GM23338 (cell line): Measurements from ENCODE around the gene CITED4. TPM values are rescaled to one million over a fixed set of nuclear protein-coding genes. Genes with fewer than 3 reads are reported as not detected.

Source experiments
- ATAC-seq: fragments of 200-7000 bp; cut with Tn5 transposase; 3 replicates; pipeline ENCODE4 v1.9.1; 2020
- DNase-seq: peaks from one replicate; pipeline ENCODE4 v3.0.0-alpha.2; 2015; ENCODE audit warnings: low spot score
- H2AFZ ChIP-seq: fragments of 200-600 bp; sonication (generic); 2 replicates; pipeline ENCODE4 v1.8.0; 2016; ENCODE audit warnings: antibody characterized with exemption, mild to moderate bottlenecking, moderate library complexity
- H3F3A ChIP-seq: fragments of 200-600 bp; sonication (generic); replicated peaks from 2 replicates; pipeline ENCODE4 v1.8.0; 2017; ENCODE audit warnings: antibody characterized with exemption, mixed run types, low read depth
- H3K27ac ChIP-seq: fragments of 200-600 bp; sonication (generic); 2 replicates; pipeline ENCODE4 v1.6.1; 2016; ENCODE audit warnings: low read depth
- H3K27me3 ChIP-seq: fragments of 200-600 bp; sonication (generic); 2 replicates; pipeline ENCODE4 v1.8.0; 2016; ENCODE audit warnings: mild to moderate bottlenecking, mixed run types, moderate library complexity; ENCODE audit not compliant: insufficient read depth
- H3K36me3 ChIP-seq: fragments of 200-600 bp; sonication (generic); 2 replicates; pipeline ENCODE4 v1.8.0; 2016; ENCODE audit warnings: mild to moderate bottlenecking; ENCODE audit not compliant: insufficient read depth
- H3K4me1 ChIP-seq: fragments of 200-600 bp; sonication (generic); 2 replicates; pipeline ENCODE4 v1.8.0; 2016; ENCODE audit warnings: mild to moderate bottlenecking, moderate library complexity; ENCODE audit not compliant: insufficient read depth
- H3K4me2 ChIP-seq: fragments of 200-600 bp; sonication (generic); 2 replicates; pipeline ENCODE4 v1.7.1; 2017; ENCODE audit warnings: mixed run types
- H3K4me3 ChIP-seq: fragments of 200-600 bp; sonication (generic); 2 replicates; pipeline ENCODE4 v1.6.1; 2016; ENCODE audit warnings: mixed run types
- H3K79me2 ChIP-seq: fragments of 200-600 bp; sonication (generic); replicated peaks from 2 replicates; pipeline ENCODE4 v1.8.0; 2017; ENCODE audit warnings: mild to moderate bottlenecking; ENCODE audit not compliant: insufficient read depth
- H3K9me2 ChIP-seq: fragments of 200-600 bp; sonication (generic); 2 replicates; pipeline ENCODE4 v1.8.0; 2017; ENCODE audit not compliant: insufficient read depth
- H4K20me1 ChIP-seq: fragments of 200-600 bp; sonication (generic); replicated peaks from 2 replicates; pipeline ENCODE4 v1.8.0; 2017; ENCODE audit warnings: mild to moderate bottlenecking; ENCODE audit not compliant: insufficient read depth
- H3K27ac Mint-ChIP-seq: 2 replicates; pipeline ENCODE4 v1.8.0; 2020; ENCODE audit warnings: inconsistent platforms, mild to moderate bottlenecking, moderate library complexity, mixed read lengths
- H3K27me3 Mint-ChIP-seq: 3 replicates; pipeline ENCODE4 v1.8.0; 2022; ENCODE audit warnings: low read depth, mild to moderate bottlenecking, moderate library complexity, mixed read lengths, inconsistent platforms; ENCODE audit not compliant: insufficient read depth, poor library complexity
- H3K36me3 Mint-ChIP-seq: 3 replicates; pipeline ENCODE4 v1.8.0; 2021; ENCODE audit warnings: low read depth, mild to moderate bottlenecking, inconsistent platforms, moderate library complexity, mixed read lengths
- H3K4me1 Mint-ChIP-seq: 3 replicates; pipeline ENCODE4 v1.8.0; 2020; ENCODE audit warnings: mild to moderate bottlenecking, inconsistent platforms, mixed read lengths
- H3K4me3 Mint-ChIP-seq: 3 replicates; pipeline ENCODE4 v1.8.0; 2021; ENCODE audit warnings: moderate library complexity, mild to moderate bottlenecking, inconsistent platforms, mixed read lengths
- H3K9me3 Mint-ChIP-seq: 3 replicates; pipeline ENCODE4 v1.8.0; 2020; ENCODE audit warnings: moderate library complexity, mild to moderate bottlenecking, inconsistent platforms, mixed read lengths
- CREB1 ChIP-seq: fragments of 250-450 bp; sonication (Bioruptor Pico); IDR thresholded peaks from 2 replicates; pipeline ENCODE4 v1.5.0; 2020; ENCODE audit warnings: low read depth, mild to moderate bottlenecking, moderate library complexity
- CTCF ChIP-seq, 2 experiments: fragments of 200-600 bp in 1 of 2; sonication (generic) in 1 of 2; conservative IDR thresholded peaks; 2 replicates each; pipeline versions ENCODE4 v1.5.1 to v1.6.1; 2016 to 2017; ENCODE audit warnings: antibody characterized with exemption in 2 of 2, low read depth in 2 of 2, mild to moderate bottlenecking in 2 of 2, moderate library complexity in 1 of 2
- EZH2 ChIP-seq: fragments of 200-600 bp; sonication (generic); IDR thresholded peaks from one replicate; pipeline ENCODE4 v1.8.0; 2017; ENCODE audit warnings: antibody characterized with exemption, mild to moderate bottlenecking, low read depth; ENCODE audit not compliant: unreplicated experiment
- EZH2phosphoT487 ChIP-seq: fragments of 200-600 bp; sonication (generic); IDR thresholded peaks from one replicate; pipeline ENCODE4 v1.8.1; 2018; ENCODE audit warnings: antibody characterized with exemption; ENCODE audit not compliant: unreplicated experiment
- ZNF114 ChIP-seq: fragments of 250-450 bp; sonication (Bioruptor Pico); IDR thresholded peaks from 2 replicates; pipeline ENCODE4 v1.5.0; 2020; ENCODE audit warnings: mild to moderate bottlenecking, moderate library complexity
- ZNF462 ChIP-seq: fragments of 250-450 bp; sonication (Bioruptor Pico); IDR thresholded peaks from 2 replicates; pipeline ENCODE4 v1.5.0; 2020; ENCODE audit warnings: mild to moderate bottlenecking, moderate library complexity
- polyA plus RNA-seq: library from polyadenylated mRNA; unstranded; fragments of >200 nt; fragmentation: Nextera tagmentation; extraction: Ambion mirVana; gene quantifications from 2 replicates; pipeline ENCODE4 v1.2.1, GENCODE V29; 2016
- total RNA-seq: library from RNA; depleted of rRNA; stranded (reverse); fragments of >200 nt; shearing (Covaris generic); gene quantifications from 2 replicates; pipeline ENCODE4 v1.2.3, GENCODE V29; 2014

CITED4 gene
- total and polyA plus RNA-seq, 2 experiments from 2014 or later = 2.9 to 18.7 TPM

GRCh38 chr1:40870135-40870728, 8.1 kb upstream of the CITED4 start:
- H3K4me1 Mint-ChIP-seq = peaks cover 2% of the 10 kb centered on the region; the same call in 1 of the 3 replicates
- H2AFZ ChIP-seq = no peak overlapping the region
- H3K27me3 Mint-ChIP-seq = peaks cover 6% of the 10 kb centered on the region
- no peaks in the 10 kb centered on the region for H3K4me1 ChIP-seq
- H3K36me3 Mint-ChIP-seq = no peaks in the 10 kb centered on the region
- H3K27ac ChIP-seq = no peak overlapping the region
- no peak overlapping the region for H3K4me3 Mint-ChIP-seq
- no peaks in the 10 kb centered on the region for H3F3A ChIP-seq
- no peak for DNase-seq
- H3K4me3 ChIP-seq = no peak overlapping the region
- no peak for ATAC-seq
- H3K4me2 ChIP-seq = no peak overlapping the region
- TF ChIP-seq CTCF (conservative IDR thresholded peaks at IDR 0.05; ENCODE audit: low read depth in 2 of 2) (no peak), EZH2 (no peak), EZH2phosphoT487 (no peak), ZNF462 (CRISPR knock-in tag) (no peak), ZNF114 (no peak), CREB1 (CRISPR knock-in tag) (no peak)
- H3K9me3 Mint-ChIP-seq = peaks cover 3% of the 10 kb centered on the region; the same call in 2 of the 3 replicates
- no peaks in the 10 kb centered on the region for H3K79me2 ChIP-seq
- no peak overlapping the region for H3K27ac Mint-ChIP-seq
- no peaks in the 10 kb centered on the region for H3K36me3 ChIP-seq
- no peaks in the 10 kb centered on the region for H3K9me2 ChIP-seq
- H3K27me3 ChIP-seq = no peaks in the 10 kb centered on the region
- no peaks in the 10 kb centered on the region for H4K20me1 ChIP-seq
